Neuronal stem cell (in vitro differentiated cells): ENCODE results near the gene TMOD1.

Experiments
- DNase-seq: peaks from one replicate; pipeline ENCODE4 v3.0.0-alpha.2; 2013; ENCODE audit warnings: low spot score
- H2AFZ ChIP-seq: one replicate; pipeline ENCODE4 v1.6.1; 2013; ENCODE audit warnings: mild to moderate bottlenecking, low read length, inconsistent platforms
- H2AK5ac ChIP-seq: 2 replicates; pipeline ENCODE4 v1.6.1; 2013; ENCODE audit warnings: low read depth, mild to moderate bottlenecking, inconsistent platforms, low read length, moderate library complexity, mixed read lengths
- H2BK120ac ChIP-seq: 2 replicates; pipeline ENCODE4 v1.6.1; 2013; ENCODE audit warnings: low read depth, mild to moderate bottlenecking, inconsistent platforms, low read length, moderate library complexity, mixed read lengths
- H2BK12ac ChIP-seq: one replicate; pipeline ENCODE4 v1.6.1; 2013; ENCODE audit warnings: low read length, inconsistent platforms
- H2BK15ac ChIP-seq: 2 replicates; pipeline ENCODE4 v1.6.1; 2013; ENCODE audit warnings: mild to moderate bottlenecking, low read length, inconsistent platforms, mixed read lengths
- H2BK5ac ChIP-seq: one replicate; pipeline ENCODE4 v1.6.1; 2013; ENCODE audit warnings: inconsistent platforms, mild to moderate bottlenecking, low read length, moderate library complexity
- H3K14ac ChIP-seq: one replicate; pipeline ENCODE4 v1.6.1; 2013; ENCODE audit warnings: low read length, inconsistent platforms
- H3K18ac ChIP-seq: 2 replicates; pipeline ENCODE4 v1.6.1; 2013; ENCODE audit warnings: low read length, inconsistent platforms
- H3K23ac ChIP-seq: 2 replicates; pipeline ENCODE4 v1.6.1; 2013; ENCODE audit warnings: low read depth, mild to moderate bottlenecking, mixed read lengths, low read length, inconsistent platforms; ENCODE audit not compliant: poor library complexity
- H3K27ac ChIP-seq: replicated peaks from 3 replicates; pipeline ENCODE4 v1.5.1; 2013; ENCODE audit warnings: low read length, inconsistent platforms
- H3K27me3 ChIP-seq, 3 experiments: 2 replicates each; pipeline ENCODE4 v1.6.1; 2013; ENCODE audit warnings: low read length in 3 of 3, mild to moderate bottlenecking in 2 of 3, inconsistent platforms in 1 of 3, low read depth in 1 of 3, mixed read lengths in 1 of 3, moderate library complexity in 1 of 3; ENCODE audit not compliant: control insufficient read depth in 3 of 3, insufficient read depth in 3 of 3
- H3K36me3 ChIP-seq, 2 donors: replicated peaks in 1 of 2; 2 replicates each; pipeline ENCODE4 v1.6.1; 2013; ENCODE audit warnings: low read length in 2 of 2; ENCODE audit not compliant: control insufficient read depth in 2 of 2, insufficient read depth in 2 of 2
- H3K4ac ChIP-seq: 2 replicates; pipeline ENCODE4 v1.6.1; 2013; ENCODE audit warnings: inconsistent platforms, mild to moderate bottlenecking, low read length, moderate library complexity
- H3K4me1 ChIP-seq, 2 donors: 1 replicate in 1 of 2; 2 replicates in 1 of 2; pipeline ENCODE4 v1.6.1; 2013; ENCODE audit warnings: low read length in 2 of 2, low read depth in 1 of 2; ENCODE audit not compliant: control insufficient read depth in 2 of 2, insufficient read depth in 1 of 2
- H3K4me2 ChIP-seq: one replicate; pipeline ENCODE4 v1.6.1; 2013; ENCODE audit warnings: mild to moderate bottlenecking, low read length, inconsistent platforms; ENCODE audit not compliant: insufficient read depth, poor library complexity, severe bottlenecking
- H3K4me3 ChIP-seq, 2 donors: 2 replicates each; pipeline ENCODE4 v1.5.1; 2013; ENCODE audit warnings: low read length in 2 of 2, mild to moderate bottlenecking in 2 of 2, inconsistent platforms in 1 of 2, moderate library complexity in 1 of 2
- H3K79me1 ChIP-seq: one replicate; pipeline ENCODE4 v1.6.1; 2013; ENCODE audit warnings: low read depth, mild to moderate bottlenecking, inconsistent platforms, low read length, moderate library complexity
- H3K9ac ChIP-seq: one replicate; pipeline ENCODE4 v1.6.1; 2013; ENCODE audit warnings: mild to moderate bottlenecking, low read depth, low read length, inconsistent platforms; ENCODE audit not compliant: poor library complexity
- H3K9me3 ChIP-seq, 2 donors: replicated peaks in 1 of 2; 2 replicates each; pipeline versions ENCODE3 to v1.6.1; 2013; ENCODE audit warnings: low read length in 2 of 2, mild to moderate bottlenecking in 2 of 2, inconsistent platforms in 1 of 2, low read depth in 1 of 2, mixed read lengths in 1 of 2, moderate library complexity in 1 of 2; ENCODE audit not compliant: control insufficient read depth in 2 of 2, insufficient read depth in 1 of 2
- H4K8ac ChIP-seq: one replicate; pipeline ENCODE4 v1.6.1; 2013; ENCODE audit warnings: low read depth, mild to moderate bottlenecking, inconsistent platforms, low read length, moderate library complexity
- H4K91ac ChIP-seq: one replicate; pipeline ENCODE4 v1.6.1; 2013; ENCODE audit warnings: low read length, low read depth, mild to moderate bottlenecking, inconsistent platforms; ENCODE audit not compliant: poor library complexity
- WGBS, 2 donors: extraction: QIAGEN DNeasy Blood & Tissue Kit; methylation state at CpG; one replicate each; pipeline ENCODE4 v1.1.7; 2013; ENCODE audit warnings: missing lambda C conversion rate in 2 of 2, mixed read lengths in 1 of 2; ENCODE audit not compliant: insufficient read length in 2 of 2, insufficient replicate concordance in 1 of 2; ENCODE audit errors: extremely low coverage in 2 of 2; 5-methylcytosine and 5-hydroxymethylcytosine counted together

TMOD1 gene

GRCh38 chr9:97504381-97505216, 3.1 kb downstream of the TMOD1 start:
- H3K4me2 ChIP-seq, result no peak overlapping the region
- H2BK5ac ChIP-seq, result no peak overlapping the region
- no peak overlapping the region for H3K18ac ChIP-seq
- H2AK5ac ChIP-seq, result no peak overlapping the region
- no peak overlapping the region for H3K23ac ChIP-seq
- no peak overlapping the region for H4K8ac ChIP-seq
- H3K9me3 ChIP-seq, result peaks cover 0 to 7% of the 10 kb centered on the region in 2 donors
- peaks cover 0 to 7% of the 10 kb centered on the region in 2 donors for H3K4me1 ChIP-seq
- no peak overlapping the region for H3K9ac ChIP-seq
- WGBS, 2 donors, result no CpG with 5 or more reads among the region's 8 CpGs
- H2BK15ac ChIP-seq, result no peak overlapping the region
- peaks cover 15 to 66% (median 45%) of the 10 kb centered on the region in 3 experiments for H3K27me3 ChIP-seq
- no peak overlapping the region for H3K4me3 ChIP-seq
- no peak overlapping the region for H2AFZ ChIP-seq
- no peak overlapping the region for H2BK120ac ChIP-seq
- H3K4ac ChIP-seq, result no peak overlapping the region
- H3K36me3 ChIP-seq, result no peaks in the 10 kb centered on the region
- DNase-seq, result no peak
- no peak overlapping the region for H2BK12ac ChIP-seq
- H3K79me1 ChIP-seq, result no peaks in the 10 kb centered on the region
- no peak overlapping the region for H3K14ac ChIP-seq
- H4K91ac ChIP-seq, result no peak overlapping the region
- H3K27ac ChIP-seq, result no peak overlapping the region

GRCh38 chr9:97505845-97506244, 4.4 kb downstream of the TMOD1 start:
- Histone ChIP-seq H3K9me3 (no peaks in the 10 kb centered on the region), H3K14ac (no peak overlapping the region), H3K4me1 (peaks cover 0 to 7% of the 10 kb centered on the region in 2 donors), H3K9ac (no peak overlapping the region), H3K27ac (no peak overlapping the region), H2BK5ac (no peak overlapping the region), H3K27me3 (peaks cover 13 to 54% (median 40%) of the 10 kb centered on the region in 3 experiments), H3K79me1 (no peaks in the 10 kb centered on the region), H3K36me3 (no peaks in the 10 kb centered on the region), H2BK12ac (no peak overlapping the region), H4K8ac (no peak overlapping the region), H3K18ac (no peak overlapping the region), H4K91ac (no peak overlapping the region), H3K23ac (no peak overlapping the region), H2BK120ac (no peak overlapping the region), H2BK15ac (no peak overlapping the region), H3K4me3 (no peak overlapping the region), H2AK5ac (no peak overlapping the region), H3K4ac (no peak overlapping the region), H2AFZ (no peak overlapping the region), H3K4me2 (no peak overlapping the region)
- WGBS, 2 donors, result no CpG with 5 or more reads among the region's 3 CpGs
- no peak for DNase-seq

GRCh38 chr9:97506306-97506705, 4.8 kb downstream of the TMOD1 start:
- Histone ChIP-seq H2BK5ac (no peak overlapping the region), H3K27ac (no peak overlapping the region), H3K79me1 (no peaks in the 10 kb centered on the region), H2AK5ac (no peak overlapping the region), H3K4me1 (peaks cover 0 to 5% of the 10 kb centered on the region in 2 donors), H4K91ac (no peak overlapping the region), H2BK12ac (no peak overlapping the region), H3K4me3 (no peak overlapping the region), H3K9ac (no peak overlapping the region), H2AFZ (no peak overlapping the region), H2BK120ac (no peak overlapping the region), H3K36me3 (no peaks in the 10 kb centered on the region), H3K14ac (no peak overlapping the region), H4K8ac (no peak overlapping the region), H3K23ac (no peak overlapping the region), H3K4ac (no peak overlapping the region), H3K4me2 (no peak overlapping the region), H3K18ac (no peak overlapping the region), H3K9me3 (no peaks in the 10 kb centered on the region), H3K27me3 (peaks cover 13 to 49% (median 36%) of the 10 kb centered on the region in 3 experiments), H2BK15ac (no peak overlapping the region)
- WGBS, 2 donors, result no CpG with 5 or more reads among the region's 4 CpGs
- no peak for DNase-seq

- H3K9ac ChIP-seq, result no peak overlapping the region
- no peak overlapping the region for H2BK5ac ChIP-seq
- H2BK12ac ChIP-seq, result no peak overlapping the region
- H3K4me1 ChIP-seq, result peaks cover 0 to 5% of the 10 kb centered on the region in 2 donors
- no peak overlapping the region for H2AK5ac ChIP-seq
- H3K27ac ChIP-seq, result no peak overlapping the region
- H4K8ac ChIP-seq, result no peak overlapping the region
- no peak overlapping the region for H4K91ac ChIP-seq
- peaks cover 12 to 47% (median 33%) of the 10 kb centered on the region in 3 experiments for H3K27me3 ChIP-seq
- no peak overlapping the region for H3K23ac ChIP-seq
- no peaks in the 10 kb centered on the region for H3K36me3 ChIP-seq
- no peaks in the 10 kb centered on the region for H3K9me3 ChIP-seq
- H2AFZ ChIP-seq, result no peak overlapping the region
- H3K4me3 ChIP-seq, result no peak overlapping the region
- no peak overlapping the region for H2BK15ac ChIP-seq
- no peak overlapping the region for H3K4me2 ChIP-seq
- H3K18ac ChIP-seq, result no peak overlapping the region
- no peak overlapping the region for H3K4ac ChIP-seq
- no peak overlapping the region for H3K14ac ChIP-seq
- no CpG with 5 or more reads among the region's 1 CpG for WGBS, 2 donors
- no peaks in the 10 kb centered on the region for H3K79me1 ChIP-seq
- no peak overlapping the region for H2BK120ac ChIP-seq
- DNase-seq, result no peak
Measured at GRCh38 chr9:97506787-97507186, 5.3 kb downstream of the TMOD1 start.
